Endothelial cell of umbilical vein (primary cell): ENCODE measurements around the gene TTC24.

Experiments used
- EZH2 ChIP-seq: IDR thresholded peaks from 2 replicates; pipeline ENCODE4 v1.6.1; 2012; ENCODE audit warnings: borderline replicate concordance, low read depth, mild to moderate bottlenecking, moderate library complexity, low read length, inconsistent platforms; ENCODE audit not compliant: severe bottlenecking
- FOS ChIP-seq: IDR thresholded peaks from 2 replicates; pipeline ENCODE4 v1.6.1; 2011; ENCODE audit warnings: mild to moderate bottlenecking, low read length, moderate library complexity, borderline replicate concordance; ENCODE audit not compliant: insufficient read depth
- GATA2 ChIP-seq: IDR thresholded peaks from 2 replicates; pipeline ENCODE4 v1.7.0; 2011; ENCODE audit warnings: low read depth, mild to moderate bottlenecking, moderate library complexity, mixed read lengths, low read length; ENCODE audit not compliant: insufficient read length, insufficient read depth
- JUN ChIP-seq: IDR thresholded peaks from 2 replicates; pipeline ENCODE4 v1.6.1; 2011; ENCODE audit warnings: borderline replicate concordance, low read depth; ENCODE audit not compliant: insufficient read length, insufficient read depth
- POLR2A ChIP-seq: IDR thresholded peaks from 2 replicates; pipeline ENCODE4 v1.6.1; 2012; ENCODE audit warnings: low read depth, mild to moderate bottlenecking, control low read depth, low read length
- POLR2AphosphoS5 ChIP-seq: IDR thresholded peaks from 2 replicates; pipeline ENCODE4 v1.6.1; 2012; ENCODE audit warnings: low read depth, mild to moderate bottlenecking, control low read depth, low read length, moderate library complexity; ENCODE audit not compliant: insufficient read depth
- TF ChIP-seq, protein P1 (sequence below), 2 donors: IDR thresholded peaks; 1 replicate in 1 of 2; 2 replicates in 1 of 2; pipeline ENCODE4 v1.5.1; 2011; ENCODE audit warnings: low read length in 2 of 2, mild to moderate bottlenecking in 2 of 2, moderate library complexity in 2 of 2, control low read depth in 1 of 2, inconsistent platforms in 1 of 2, low read depth in 1 of 2; ENCODE audit not compliant: insufficient read depth in 1 of 2; ENCODE audit errors: extremely low read depth in 1 of 2
- TF ChIP-seq, protein P2 (sequence below): IDR thresholded peaks from 2 replicates; pipeline ENCODE4 v1.6.1; 2011; ENCODE audit not compliant: insufficient read depth, insufficient read length

DNA sequence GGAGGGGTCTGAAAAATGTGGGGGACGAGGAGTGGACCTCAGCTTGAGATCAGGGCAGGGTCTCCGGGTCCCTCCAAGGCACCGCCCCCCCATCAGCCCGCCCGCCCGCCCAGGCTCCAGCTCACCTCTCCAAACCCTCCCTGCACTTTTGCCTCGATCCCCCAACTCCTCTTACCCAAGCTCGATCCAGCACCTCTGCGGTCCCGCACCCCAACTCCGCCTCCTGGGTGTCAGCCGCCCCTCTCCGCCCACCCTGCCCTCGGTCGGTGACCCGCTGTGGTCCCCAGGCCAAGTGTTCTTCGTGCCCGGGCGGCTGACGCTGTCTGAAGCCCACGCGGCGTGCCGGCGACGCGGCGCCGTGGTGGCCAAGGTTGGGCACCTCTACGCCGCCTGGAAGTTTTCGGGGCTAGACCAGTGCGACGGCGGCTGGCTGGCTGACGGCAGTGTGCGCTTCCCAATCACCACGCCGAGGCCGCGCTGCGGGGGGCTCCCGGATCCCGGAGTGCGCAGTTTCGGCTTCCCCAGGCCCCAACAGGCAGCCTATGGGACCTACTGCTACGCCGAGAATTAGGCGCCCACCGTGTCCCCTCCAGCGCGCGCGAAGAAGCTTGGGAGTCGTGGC, 45.4 kb downstream of the TTC24 start:
- TF ChIP-seq, protein P1, sequence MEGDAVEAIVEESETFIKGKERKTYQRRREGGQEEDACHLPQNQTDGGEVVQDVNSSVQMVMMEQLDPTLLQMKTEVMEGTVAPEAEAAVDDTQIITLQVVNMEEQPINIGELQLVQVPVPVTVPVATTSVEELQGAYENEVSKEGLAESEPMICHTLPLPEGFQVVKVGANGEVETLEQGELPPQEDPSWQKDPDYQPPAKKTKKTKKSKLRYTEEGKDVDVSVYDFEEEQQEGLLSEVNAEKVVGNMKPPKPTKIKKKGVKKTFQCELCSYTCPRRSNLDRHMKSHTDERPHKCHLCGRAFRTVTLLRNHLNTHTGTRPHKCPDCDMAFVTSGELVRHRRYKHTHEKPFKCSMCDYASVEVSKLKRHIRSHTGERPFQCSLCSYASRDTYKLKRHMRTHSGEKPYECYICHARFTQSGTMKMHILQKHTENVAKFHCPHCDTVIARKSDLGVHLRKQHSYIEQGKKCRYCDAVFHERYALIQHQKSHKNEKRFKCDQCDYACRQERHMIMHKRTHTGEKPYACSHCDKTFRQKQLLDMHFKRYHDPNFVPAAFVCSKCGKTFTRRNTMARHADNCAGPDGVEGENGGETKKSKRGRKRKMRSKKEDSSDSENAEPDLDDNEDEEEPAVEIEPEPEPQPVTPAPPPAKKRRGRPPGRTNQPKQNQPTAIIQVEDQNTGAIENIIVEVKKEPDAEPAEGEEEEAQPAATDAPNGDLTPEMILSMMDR (IDR thresholded peaks at IDR 0.05; ENCODE audit: extremely low read depth in 1 of 2, insufficient read depth in 1 of 2, low read depth in 1 of 2, low read length in 2 of 2), result no peak
- TF ChIP-seq FOS, result no peak
- peak; percentile 98 for TF ChIP-seq EZH2
- TF ChIP-seq POLR2AphosphoS5, result no peak
- TF ChIP-seq POLR2A, result no peak
- no peak for TF ChIP-seq JUN
- TF ChIP-seq, protein P2, sequence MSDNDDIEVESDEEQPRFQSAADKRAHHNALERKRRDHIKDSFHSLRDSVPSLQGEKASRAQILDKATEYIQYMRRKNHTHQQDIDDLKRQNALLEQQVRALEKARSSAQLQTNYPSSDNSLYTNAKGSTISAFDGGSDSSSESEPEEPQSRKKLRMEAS, result no peak
- no peak for TF ChIP-seq GATA2
